ENCODE data around the gene PPP1R3A. TPM values are rescaled to one million over a fixed set of nuclear protein-coding genes. Genes with fewer than 3 reads are reported as not detected.

Gene PPP1R3A
- total RNA-seq, 1 donor from 2014 or later = not detected

DNA sequence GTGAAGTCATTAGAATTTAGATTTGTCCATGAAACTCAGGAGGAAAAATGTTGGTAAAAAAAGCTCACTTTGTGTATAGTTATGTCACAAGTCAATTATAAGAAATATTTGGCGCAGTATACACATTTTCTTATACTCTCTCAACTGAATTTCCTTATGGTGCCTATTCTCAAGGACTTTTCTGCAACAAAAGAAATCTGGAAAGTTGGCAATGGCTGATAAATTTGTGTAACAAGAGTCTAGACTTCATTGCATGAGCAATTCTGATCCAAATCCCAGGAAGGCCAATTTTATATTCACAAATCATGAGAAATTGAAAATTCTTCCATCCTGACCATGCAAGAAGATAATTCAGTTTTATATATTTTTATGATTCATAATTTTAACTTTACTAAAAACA is 35.7 kb downstream of the PPP1R3A start:
- no peak overlapping the region for H3K4me3 ChIP-seq (ENCODE audit: low read depth, low read length)
- TF ChIP-seq, protein P1, sequence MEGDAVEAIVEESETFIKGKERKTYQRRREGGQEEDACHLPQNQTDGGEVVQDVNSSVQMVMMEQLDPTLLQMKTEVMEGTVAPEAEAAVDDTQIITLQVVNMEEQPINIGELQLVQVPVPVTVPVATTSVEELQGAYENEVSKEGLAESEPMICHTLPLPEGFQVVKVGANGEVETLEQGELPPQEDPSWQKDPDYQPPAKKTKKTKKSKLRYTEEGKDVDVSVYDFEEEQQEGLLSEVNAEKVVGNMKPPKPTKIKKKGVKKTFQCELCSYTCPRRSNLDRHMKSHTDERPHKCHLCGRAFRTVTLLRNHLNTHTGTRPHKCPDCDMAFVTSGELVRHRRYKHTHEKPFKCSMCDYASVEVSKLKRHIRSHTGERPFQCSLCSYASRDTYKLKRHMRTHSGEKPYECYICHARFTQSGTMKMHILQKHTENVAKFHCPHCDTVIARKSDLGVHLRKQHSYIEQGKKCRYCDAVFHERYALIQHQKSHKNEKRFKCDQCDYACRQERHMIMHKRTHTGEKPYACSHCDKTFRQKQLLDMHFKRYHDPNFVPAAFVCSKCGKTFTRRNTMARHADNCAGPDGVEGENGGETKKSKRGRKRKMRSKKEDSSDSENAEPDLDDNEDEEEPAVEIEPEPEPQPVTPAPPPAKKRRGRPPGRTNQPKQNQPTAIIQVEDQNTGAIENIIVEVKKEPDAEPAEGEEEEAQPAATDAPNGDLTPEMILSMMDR (conservative IDR thresholded peaks at IDR 0.05; ENCODE audit: low read depth, low read length) = no peak
- no peak for DNase-seq (ENCODE audit: low read depth)

DNA sequence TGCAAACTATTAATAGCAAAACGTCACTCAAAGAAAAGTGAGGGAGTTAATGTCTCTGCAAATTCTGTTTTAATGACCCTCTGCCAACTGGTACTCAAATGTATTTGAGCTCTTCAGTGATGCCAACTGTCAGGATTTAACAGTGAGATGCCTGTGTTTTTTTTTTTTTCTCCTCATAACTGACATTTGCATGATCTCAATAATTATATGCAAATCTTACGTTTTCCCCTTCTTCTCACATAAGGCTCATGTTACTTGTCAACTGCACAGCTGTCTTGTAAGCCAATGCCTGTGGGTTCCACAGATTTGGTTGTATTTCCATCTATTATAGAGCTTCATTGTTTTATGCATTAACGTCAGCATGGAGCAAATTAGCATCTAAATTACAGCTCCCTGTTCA is 38.2 kb downstream of the PPP1R3A start:
- TF ChIP-seq, protein P1 (conservative IDR thresholded peaks at IDR 0.05; ENCODE audit: low read depth, low read length) = no peak
- no peak for DNase-seq (ENCODE audit: low read depth)

DNA sequence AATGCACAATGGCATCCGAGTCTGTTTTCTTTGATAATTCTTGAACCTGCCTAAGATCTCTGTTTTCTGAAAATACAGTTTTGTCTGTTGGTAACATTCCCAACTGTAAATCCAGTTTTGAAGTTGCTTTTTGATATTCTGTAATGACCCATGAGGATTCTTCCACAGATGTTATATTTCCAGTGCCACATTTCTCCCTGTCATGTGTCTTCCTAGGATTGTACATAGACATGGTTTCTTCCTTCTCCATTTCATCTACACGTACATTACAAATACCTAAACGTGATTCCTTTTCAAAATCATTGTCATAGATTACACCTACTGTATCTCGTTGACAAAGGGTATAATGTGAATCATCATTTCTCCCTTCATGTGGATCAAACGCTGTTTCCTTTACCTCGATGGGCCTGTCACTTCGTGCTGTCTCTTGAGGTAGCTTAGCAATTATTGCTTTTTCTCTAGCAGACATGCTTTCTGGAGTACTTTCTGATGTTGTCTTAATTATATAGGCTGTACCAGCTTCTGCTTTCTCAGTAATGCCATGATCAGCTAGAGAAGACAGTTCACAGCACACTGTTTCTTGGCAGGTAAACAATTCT is 40.3 kb downstream of the PPP1R3A start:
- TF ChIP-seq, protein P1 (conservative IDR thresholded peaks at IDR 0.05; ENCODE audit: low read depth, low read length) = no peak

More for the DNA sequence above, 38.2 kb downstream of the PPP1R3A start:
- H3K4me3 ChIP-seq (ENCODE audit: low read depth, low read length) = no peak overlapping the region

DNA sequence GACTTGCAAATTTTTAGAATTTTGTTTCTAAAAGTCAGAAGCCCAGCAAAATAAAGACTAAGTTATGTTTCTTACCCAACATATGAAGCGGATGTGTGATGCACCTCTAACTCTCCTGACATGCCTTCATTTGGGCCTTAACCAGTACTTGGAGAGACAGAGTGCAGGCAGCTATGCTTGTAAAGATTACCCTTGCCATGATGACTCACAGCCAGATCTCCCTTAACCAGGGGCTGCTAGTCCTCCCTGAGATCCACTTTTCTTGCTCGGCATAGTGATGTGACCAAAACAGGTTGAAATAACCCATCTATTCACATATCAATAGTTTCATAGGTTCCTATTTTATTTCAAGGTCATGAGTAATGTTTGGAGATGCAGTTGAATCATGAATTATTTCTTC is 43.6 kb downstream of the PPP1R3A start:
- no peak overlapping the region for H3K4me3 ChIP-seq (ENCODE audit: low read depth, low read length)
- TF ChIP-seq, protein P1 (conservative IDR thresholded peaks at IDR 0.05; ENCODE audit: low read depth, low read length) = no peak
- no peak for DNase-seq (ENCODE audit: low read depth)

More for the DNA sequence above, 40.3 kb downstream of the PPP1R3A start:
- no peak for DNase-seq (ENCODE audit: low read depth)
- no peak overlapping the region for H3K4me3 ChIP-seq (ENCODE audit: low read depth, low read length)

DNA sequence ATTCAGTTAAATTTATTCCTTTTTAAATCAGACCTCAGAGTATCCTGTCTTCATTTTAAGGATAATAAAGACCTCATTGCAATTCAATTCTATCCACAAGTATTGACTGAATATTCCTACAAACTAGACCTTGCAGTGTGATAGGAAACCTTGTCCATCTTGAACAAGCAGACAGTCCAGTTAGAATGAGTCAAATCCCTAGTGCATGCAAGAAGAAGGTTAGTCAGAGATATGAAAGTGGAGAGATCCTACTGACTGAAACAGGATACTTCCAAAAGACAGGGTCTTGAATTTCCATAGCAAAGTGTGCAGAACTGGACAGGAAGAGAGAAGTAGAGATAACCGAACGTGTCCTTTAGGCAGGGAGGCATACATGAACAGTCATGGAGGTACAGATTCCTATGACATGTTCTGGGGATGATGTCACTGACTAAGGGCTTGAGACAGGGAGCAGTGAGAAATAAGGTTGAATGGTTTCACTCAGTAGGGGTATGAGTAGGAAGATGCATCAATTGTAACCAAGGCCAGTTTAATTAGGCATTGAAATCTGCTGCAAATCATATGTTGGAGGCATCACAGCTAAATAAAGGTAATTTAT is 45.2 kb downstream of the PPP1R3A start:
- TF ChIP-seq, protein P1 (conservative IDR thresholded peaks at IDR 0.05; ENCODE audit: low read depth, low read length) = no peak
- no peak for DNase-seq (ENCODE audit: low read depth)
- H3K4me3 ChIP-seq (ENCODE audit: low read depth, low read length) = no peak overlapping the region

DNA sequence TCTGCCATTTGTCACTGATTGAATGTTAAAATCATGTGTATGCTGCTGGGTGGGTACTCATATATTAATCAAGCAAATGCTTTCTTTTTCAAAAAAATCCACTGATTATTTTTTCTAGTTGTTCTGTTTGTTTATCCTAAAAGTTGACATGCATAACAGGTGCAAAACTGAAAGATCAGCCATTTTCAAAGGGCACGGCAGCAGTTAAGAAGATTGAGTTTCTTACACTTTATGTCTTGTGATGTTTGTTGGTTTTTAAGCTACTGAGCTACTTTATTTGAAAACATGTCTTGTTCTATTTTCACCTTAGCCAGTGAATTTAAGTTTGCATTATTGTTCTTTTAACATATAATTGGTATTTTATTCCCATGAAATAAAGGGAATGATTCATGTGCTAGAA is 45.8 kb downstream of the PPP1R3A start:
- TF ChIP-seq, protein P1 (conservative IDR thresholded peaks at IDR 0.05; ENCODE audit: low read depth, low read length) = no peak
- no peak overlapping the region for H3K4me3 ChIP-seq (ENCODE audit: low read depth, low read length)
- DNase-seq (ENCODE audit: low read depth) = no peak

DNA sequence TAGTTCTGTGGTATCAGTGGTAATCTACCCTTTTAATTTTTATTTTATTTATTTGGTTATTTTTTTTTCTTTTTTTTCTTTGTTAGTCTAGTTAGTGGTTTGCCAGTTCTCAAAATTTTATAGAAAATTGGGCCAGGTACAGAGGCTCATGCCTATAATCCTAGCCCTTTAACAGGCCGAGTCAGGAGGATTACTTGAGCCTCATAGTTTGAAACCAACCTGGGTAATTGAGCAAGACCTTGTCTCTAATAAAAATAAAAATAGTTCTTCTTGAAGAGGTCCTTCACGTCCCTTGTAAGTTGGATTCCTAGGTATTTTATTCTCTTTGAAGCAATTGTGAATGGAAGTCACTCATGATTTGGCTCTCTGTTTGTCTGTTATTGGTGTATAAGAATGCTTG is 51.5 kb downstream of the PPP1R3A start:
- no peak overlapping the region for H3K4me3 ChIP-seq (ENCODE audit: low read depth, low read length)
- DNase-seq (ENCODE audit: low read depth) = no peak
- TF ChIP-seq, protein P1 (conservative IDR thresholded peaks at IDR 0.05; ENCODE audit: low read depth, low read length) = no peak

Measured in epithelial cell of proximal tubule (primary cell).